Prostate gland (tissue), 2 donors: Measurements from ENCODE around the gene CCRL2.

Experiments used
- CTCF ChIP-seq, 4 experiments: fragments of 200-600 bp in 2 of 4; fragments of 450-650 bp in 2 of 4; sonication (generic) in 2 of 4; IDR thresholded peaks; 1 replicate in 3 of 4; 2 replicates in 1 of 4; pipeline ENCODE4 v1.5.1; 2016 to 2019; ENCODE audit warnings: antibody characterized with exemption in 4 of 4, mild to moderate bottlenecking in 2 of 4, moderate library complexity in 2 of 4
- POLR2A ChIP-seq: fragments of 450-650 bp; IDR thresholded peaks from one replicate; pipeline ENCODE4 v1.6.1; 2016; ENCODE audit warnings: antibody characterized with exemption, mild to moderate bottlenecking

GRCh38 chr3:46427916-46428833 lies 21.1 kb downstream of the CCRL2 start:
- TF ChIP-seq POLR2A (no peak), CTCF (IDR thresholded peaks at IDR 0.05) (no peak)
